Measurements from ENCODE around the gene ATG10.

- no peak for TF ChIP-seq CTCF (conservative IDR thresholded peaks at IDR 0.05 in 1 of 2, IDR thresholded peaks at IDR 0.05 in 1 of 2; ENCODE audit: extremely low read depth in 1 of 2, insufficient read depth in 1 of 2, low read depth in 1 of 2, low read length in 2 of 2)
- no peak for TF ChIP-seq EZH2 (IDR thresholded peaks at IDR 0.05; ENCODE audit: borderline replicate concordance, low read length)
Measured at GRCh38 chr5:82023644-82024043, 51.8 kb downstream of the ATG10 start.
